ENCODE results near the gene B4GALT5. TPM values are rescaled to one million over a fixed set of nuclear protein-coding genes. Genes with fewer than 3 reads are reported as not detected.

B4GALT5 gene
- total RNA-seq, 1 experiment from 2014 or later, result 65.0 TPM

DNA sequence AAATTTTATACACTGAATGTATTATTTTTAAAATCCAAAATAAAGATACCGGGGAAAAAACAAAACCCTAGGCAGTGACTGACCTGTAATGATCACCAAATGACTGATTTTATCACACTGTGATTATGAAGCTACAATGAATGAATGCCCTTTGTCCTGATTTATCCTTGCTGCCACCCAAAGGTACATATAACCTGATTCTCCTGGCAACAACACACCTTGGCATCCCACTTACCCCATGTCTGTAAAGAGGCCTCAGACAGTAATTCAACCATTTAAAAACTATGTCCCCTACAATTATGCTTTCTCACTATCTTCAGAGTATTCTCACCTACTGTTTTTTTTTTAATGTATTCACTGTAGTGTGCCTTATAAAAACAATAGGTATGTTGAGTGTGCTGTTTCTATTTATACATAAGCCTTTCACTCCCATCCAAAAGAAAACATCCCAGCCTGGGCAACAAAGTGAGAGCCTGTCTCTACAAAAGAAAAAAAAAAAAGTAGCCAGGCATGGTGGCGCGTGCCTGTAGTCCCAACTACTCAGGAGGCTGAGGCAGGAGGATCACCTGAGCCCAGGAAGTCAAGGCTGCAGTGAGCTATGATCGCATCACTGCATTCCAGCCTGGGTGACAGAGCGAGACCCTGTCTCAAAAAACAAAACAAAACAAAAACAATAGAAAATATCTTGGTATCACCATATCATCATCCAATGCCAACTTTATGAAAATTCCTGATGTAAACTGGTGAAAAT lies 21.7 kb downstream of the B4GALT5 start:
- Mint-ChIP-seq H3K4me1 (ENCODE audit: low read depth, unreplicated experiment) (peaks cover 66% of the 10 kb centered on the region), H3K27me3 (ENCODE audit: insufficient read depth, unreplicated experiment) (no peaks in the 10 kb centered on the region), H3K27ac (ENCODE audit: unreplicated experiment) (peak overlapping the region; percentile 75), H3K4me3 (ENCODE audit: unreplicated experiment) (no peak overlapping the region), H3K9me3 (ENCODE audit: unreplicated experiment) (no peaks in the 10 kb centered on the region), H3K36me3 (ENCODE audit: insufficient read depth, unreplicated experiment) (peaks cover 31% of the 10 kb centered on the region)
- Histone ChIP-seq H3K36me3 (ENCODE audit: control insufficient read depth, insufficient read depth, low read length) (no peaks in the 10 kb centered on the region), H3K27me3 (replicated peaks; ENCODE audit: control insufficient read depth, insufficient read depth, low read length) (no peaks in the 10 kb centered on the region), H3K4me3 (ENCODE audit: low read depth, low read length) (no peak overlapping the region), H3K9me3 (no peaks in the 10 kb centered on the region), H3K4me1 (peaks cover 64% of the 10 kb centered on the region)
- ChIA-PET POLR2A (interaction anchor here (0.6 kb wide), 1 partner anchor 16 kb away, joined by 5 read pairs; no protein-coding TSS in a partner anchor), CTCF (interaction anchor here (1.1 kb wide), 1 partner anchor 14 kb away, joined by 4 read pairs; no protein-coding TSS in a partner anchor)
- TF ChIP-seq, protein P1, sequence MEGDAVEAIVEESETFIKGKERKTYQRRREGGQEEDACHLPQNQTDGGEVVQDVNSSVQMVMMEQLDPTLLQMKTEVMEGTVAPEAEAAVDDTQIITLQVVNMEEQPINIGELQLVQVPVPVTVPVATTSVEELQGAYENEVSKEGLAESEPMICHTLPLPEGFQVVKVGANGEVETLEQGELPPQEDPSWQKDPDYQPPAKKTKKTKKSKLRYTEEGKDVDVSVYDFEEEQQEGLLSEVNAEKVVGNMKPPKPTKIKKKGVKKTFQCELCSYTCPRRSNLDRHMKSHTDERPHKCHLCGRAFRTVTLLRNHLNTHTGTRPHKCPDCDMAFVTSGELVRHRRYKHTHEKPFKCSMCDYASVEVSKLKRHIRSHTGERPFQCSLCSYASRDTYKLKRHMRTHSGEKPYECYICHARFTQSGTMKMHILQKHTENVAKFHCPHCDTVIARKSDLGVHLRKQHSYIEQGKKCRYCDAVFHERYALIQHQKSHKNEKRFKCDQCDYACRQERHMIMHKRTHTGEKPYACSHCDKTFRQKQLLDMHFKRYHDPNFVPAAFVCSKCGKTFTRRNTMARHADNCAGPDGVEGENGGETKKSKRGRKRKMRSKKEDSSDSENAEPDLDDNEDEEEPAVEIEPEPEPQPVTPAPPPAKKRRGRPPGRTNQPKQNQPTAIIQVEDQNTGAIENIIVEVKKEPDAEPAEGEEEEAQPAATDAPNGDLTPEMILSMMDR (IDR thresholded peaks at IDR 0.05; ENCODE audit: insufficient read depth in 1 of 2, low read depth in 1 of 2, low read length in 1 of 2, severe bottlenecking in 1 of 2, unreplicated experiment in 1 of 2), result no peak
- no peak for DNase-seq
- no TSS peak for BruUV-seq (replicated peaks)
- intact Hi-C loops (cut with micrococcal nuclease; ENCODE audit: unreplicated experiment), result loop anchor here (1.0 kb wide), 1 partner anchor 18 kb away; no protein-coding TSS in a partner anchor

DNA sequence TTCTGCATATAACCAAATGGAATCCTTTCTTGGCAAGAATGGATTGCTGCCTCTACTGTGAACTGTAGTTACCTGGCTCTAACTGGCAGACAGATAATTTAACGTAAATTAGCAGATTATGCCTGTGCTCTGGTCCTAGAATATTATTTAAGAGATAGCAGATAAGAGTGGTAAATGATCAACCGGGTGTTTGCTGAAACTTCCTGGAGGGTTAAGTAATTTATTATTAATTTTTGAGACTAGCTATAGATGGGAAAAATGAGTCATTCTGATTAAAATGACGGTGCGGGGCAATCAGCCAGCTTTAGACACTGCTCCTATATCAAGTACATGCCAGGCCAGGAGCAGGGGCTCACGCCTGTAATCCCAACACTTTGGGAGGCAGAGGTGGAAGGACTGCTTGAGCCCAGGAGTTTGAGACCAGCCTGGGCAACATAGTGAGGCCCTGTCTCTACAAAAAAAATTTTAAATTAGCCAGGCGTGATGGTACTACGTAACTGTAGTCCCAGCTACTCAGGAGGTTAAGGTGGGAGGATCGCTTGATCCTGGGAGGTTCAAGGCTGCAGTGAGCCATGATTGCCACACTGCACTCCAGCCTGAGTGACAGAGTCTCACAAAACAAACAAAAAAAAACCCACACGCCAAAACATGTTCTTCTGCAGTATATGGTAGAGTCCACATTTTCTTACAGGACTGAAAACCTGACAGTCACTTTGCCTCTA lies 22.6 kb downstream of the B4GALT5 start:
- no TSS peak for BruUV-seq (replicated peaks)
- Histone ChIP-seq H3K27me3 (replicated peaks; ENCODE audit: control insufficient read depth, insufficient read depth, low read length) (no peaks in the 10 kb centered on the region), H3K4me1 (peaks cover 63% of the 10 kb centered on the region), H3K9me3 (no peaks in the 10 kb centered on the region), H3K36me3 (ENCODE audit: control insufficient read depth, insufficient read depth, low read length) (no peaks in the 10 kb centered on the region), H3K4me3 (ENCODE audit: low read depth, low read length) (no peak overlapping the region)
- Mint-ChIP-seq H3K9me3 (ENCODE audit: unreplicated experiment) (no peaks in the 10 kb centered on the region), H3K36me3 (ENCODE audit: insufficient read depth, unreplicated experiment) (peaks cover 33% of the 10 kb centered on the region), H3K27me3 (ENCODE audit: insufficient read depth, unreplicated experiment) (no peaks in the 10 kb centered on the region), H3K4me3 (ENCODE audit: unreplicated experiment) (peak overlapping the region; percentile 35), H3K4me1 (ENCODE audit: low read depth, unreplicated experiment) (peaks cover 69% of the 10 kb centered on the region), H3K27ac (ENCODE audit: unreplicated experiment) (peak overlapping the region; percentile 75)
- intact Hi-C loops (cut with micrococcal nuclease; ENCODE audit: unreplicated experiment), result loop anchor here (1.0 kb wide), 1 partner anchor 17 kb away; no protein-coding TSS in a partner anchor
- ChIA-PET POLR2A (interaction anchor here (0.5 to 0.6 kb wide), 4 partner anchors 17 to 122 kb away, joined by 3 to 15 read pairs (median 4); partner anchors contain the start of gene SLC9A8), CTCF (interaction anchor here (1.0 to 1.6 kb wide), 2 partner anchors 9 to 135 kb away, joined by 6 read pairs; no protein-coding TSS in a partner anchor)
- DNase-seq, result peak; percentile 55 to 69
- TF ChIP-seq, protein P1 (IDR thresholded peaks at IDR 0.05; ENCODE audit: insufficient read depth in 1 of 2, low read depth in 1 of 2, low read length in 1 of 2, severe bottlenecking in 1 of 2, unreplicated experiment in 1 of 2), result no peak

Data from Caco-2 (cell line).